ENCODE results near the gene LTB4R.

DNA sequence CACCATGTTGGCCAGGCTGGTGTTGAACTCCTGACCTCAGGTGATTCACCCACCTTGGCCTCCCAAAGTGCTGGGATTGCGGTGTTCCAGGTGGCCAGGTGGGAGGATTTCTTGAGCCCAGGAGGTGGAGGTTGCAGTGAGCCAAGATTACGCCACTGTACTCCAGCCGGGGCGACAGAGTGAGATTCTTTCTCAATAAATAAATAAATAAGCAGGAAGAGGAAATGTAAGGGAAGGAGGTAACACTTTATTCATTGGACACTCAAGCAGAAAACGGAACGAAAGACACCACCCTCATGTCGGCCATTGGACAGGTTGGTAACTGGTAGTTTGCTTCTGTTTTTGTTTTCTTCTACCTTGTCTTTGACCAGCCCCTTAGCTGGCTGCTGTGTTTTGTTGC is 43.7 kb downstream of the LTB4R start:
- TF ChIP-seq MYBL2 (CRISPR knock-in tag; IDR thresholded peaks at IDR 0.05): no peak
- TF ChIP-seq, protein P1, sequence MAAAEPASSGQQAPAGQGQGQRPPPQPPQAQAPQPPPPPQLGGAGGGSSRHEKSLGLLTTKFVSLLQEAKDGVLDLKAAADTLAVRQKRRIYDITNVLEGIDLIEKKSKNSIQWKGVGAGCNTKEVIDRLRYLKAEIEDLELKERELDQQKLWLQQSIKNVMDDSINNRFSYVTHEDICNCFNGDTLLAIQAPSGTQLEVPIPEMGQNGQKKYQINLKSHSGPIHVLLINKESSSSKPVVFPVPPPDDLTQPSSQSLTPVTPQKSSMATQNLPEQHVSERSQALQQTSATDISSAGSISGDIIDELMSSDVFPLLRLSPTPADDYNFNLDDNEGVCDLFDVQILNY (CRISPR knock-in tag; IDR thresholded peaks at IDR 0.05): no peak
- TF ChIP-seq, protein P2, sequence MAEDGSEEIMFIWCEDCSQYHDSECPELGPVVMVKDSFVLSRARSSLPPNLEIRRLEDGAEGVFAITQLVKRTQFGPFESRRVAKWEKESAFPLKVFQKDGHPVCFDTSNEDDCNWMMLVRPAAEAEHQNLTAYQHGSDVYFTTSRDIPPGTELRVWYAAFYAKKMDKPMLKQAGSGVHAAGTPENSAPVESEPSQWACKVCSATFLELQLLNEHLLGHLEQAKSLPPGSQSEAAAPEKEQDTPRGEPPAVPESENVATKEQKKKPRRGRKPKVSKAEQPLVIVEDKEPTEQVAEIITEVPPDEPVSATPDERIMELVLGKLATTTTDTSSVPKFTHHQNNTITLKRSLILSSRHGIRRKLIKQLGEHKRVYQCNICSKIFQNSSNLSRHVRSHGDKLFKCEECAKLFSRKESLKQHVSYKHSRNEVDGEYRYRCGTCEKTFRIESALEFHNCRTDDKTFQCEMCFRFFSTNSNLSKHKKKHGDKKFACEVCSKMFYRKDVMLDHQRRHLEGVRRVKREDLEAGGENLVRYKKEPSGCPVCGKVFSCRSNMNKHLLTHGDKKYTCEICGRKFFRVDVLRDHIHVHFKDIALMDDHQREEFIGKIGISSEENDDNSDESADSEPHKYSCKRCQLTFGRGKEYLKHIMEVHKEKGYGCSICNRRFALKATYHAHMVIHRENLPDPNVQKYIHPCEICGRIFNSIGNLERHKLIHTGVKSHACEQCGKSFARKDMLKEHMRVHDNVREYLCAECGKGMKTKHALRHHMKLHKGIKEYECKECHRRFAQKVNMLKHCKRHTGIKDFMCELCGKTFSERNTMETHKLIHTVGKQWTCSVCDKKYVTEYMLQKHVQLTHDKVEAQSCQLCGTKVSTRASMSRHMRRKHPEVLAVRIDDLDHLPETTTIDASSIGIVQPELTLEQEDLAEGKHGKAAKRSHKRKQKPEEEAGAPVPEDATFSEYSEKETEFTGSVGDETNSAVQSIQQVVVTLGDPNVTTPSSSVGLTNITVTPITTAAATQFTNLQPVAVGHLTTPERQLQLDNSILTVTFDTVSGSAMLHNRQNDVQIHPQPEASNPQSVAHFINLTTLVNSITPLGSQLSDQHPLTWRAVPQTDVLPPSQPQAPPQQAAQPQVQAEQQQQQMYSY (CRISPR knock-in tag; IDR thresholded peaks at IDR 0.05): no peak
- TF ChIP-seq, protein P3, sequence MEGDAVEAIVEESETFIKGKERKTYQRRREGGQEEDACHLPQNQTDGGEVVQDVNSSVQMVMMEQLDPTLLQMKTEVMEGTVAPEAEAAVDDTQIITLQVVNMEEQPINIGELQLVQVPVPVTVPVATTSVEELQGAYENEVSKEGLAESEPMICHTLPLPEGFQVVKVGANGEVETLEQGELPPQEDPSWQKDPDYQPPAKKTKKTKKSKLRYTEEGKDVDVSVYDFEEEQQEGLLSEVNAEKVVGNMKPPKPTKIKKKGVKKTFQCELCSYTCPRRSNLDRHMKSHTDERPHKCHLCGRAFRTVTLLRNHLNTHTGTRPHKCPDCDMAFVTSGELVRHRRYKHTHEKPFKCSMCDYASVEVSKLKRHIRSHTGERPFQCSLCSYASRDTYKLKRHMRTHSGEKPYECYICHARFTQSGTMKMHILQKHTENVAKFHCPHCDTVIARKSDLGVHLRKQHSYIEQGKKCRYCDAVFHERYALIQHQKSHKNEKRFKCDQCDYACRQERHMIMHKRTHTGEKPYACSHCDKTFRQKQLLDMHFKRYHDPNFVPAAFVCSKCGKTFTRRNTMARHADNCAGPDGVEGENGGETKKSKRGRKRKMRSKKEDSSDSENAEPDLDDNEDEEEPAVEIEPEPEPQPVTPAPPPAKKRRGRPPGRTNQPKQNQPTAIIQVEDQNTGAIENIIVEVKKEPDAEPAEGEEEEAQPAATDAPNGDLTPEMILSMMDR (IDR thresholded peaks at IDR 0.05): no peak
- TF ChIP-seq ZNF263 (CRISPR knock-in tag; IDR thresholded peaks at IDR 0.05; ENCODE audit: low read depth): no peak
- TF ChIP-seq FOXJ3 (CRISPR knock-in tag; IDR thresholded peaks at IDR 0.05; ENCODE audit: borderline replicate concordance): no peak
- TF ChIP-seq, protein P4, sequence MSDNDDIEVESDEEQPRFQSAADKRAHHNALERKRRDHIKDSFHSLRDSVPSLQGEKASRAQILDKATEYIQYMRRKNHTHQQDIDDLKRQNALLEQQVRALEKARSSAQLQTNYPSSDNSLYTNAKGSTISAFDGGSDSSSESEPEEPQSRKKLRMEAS (CRISPR knock-in tag; IDR thresholded peaks at IDR 0.05): no peak

All from WTC11 (cell line).